Measurements from ENCODE around the gene LPIN1. TPM values are rescaled to one million over a fixed set of nuclear protein-coding genes. Genes with fewer than 3 reads are reported as not detected.

The LPIN1 gene
- total and polyA plus RNA-seq, 2 of the 13 experiments (the other 11 are each of a cell fraction or from before 2014, with no cell fraction given), result 9.7 to 19.4 TPM

- TF ChIP-seq ZNF30 (CRISPR knock-in tag; IDR thresholded peaks at IDR 0.05) (0 out of 2 replicates have a peak, but pooled peaks have one; percentile 7), THAP8 (CRISPR knock-in tag; IDR thresholded peaks at IDR 0.05; ENCODE audit: borderline replicate concordance) (no peak), NCOA1 (CRISPR knock-in tag; IDR thresholded peaks at IDR 0.05) (no peak), EHMT2 (IDR thresholded peaks at IDR 0.05; ENCODE audit: borderline replicate concordance, low read depth, low read length) (no peak), PAWR (CRISPR knock-in tag; IDR thresholded peaks at IDR 0.05; ENCODE audit: borderline replicate concordance) (0 out of 2 replicates have a peak, but pooled peaks have one; percentile 35), ZNF766 (CRISPR knock-in tag; IDR thresholded peaks at IDR 0.05; ENCODE audit: borderline replicate concordance) (no peak), RORA (CRISPR knock-in tag; IDR thresholded peaks at IDR 0.05) (no peak), RFXANK (CRISPR knock-in tag; IDR thresholded peaks at IDR 0.05) (peak; percentile 94; the same call in 1 of the 2 replicates), PHF20 (CRISPR knock-in tag; IDR thresholded peaks at IDR 0.05) (peak; percentile 52; the same call in 1 of the 2 replicates), CREB1 (IDR thresholded peaks at IDR 0.05) (peak; percentile 6; the same call in 1 of the 2 replicates), CREB1 (CRISPR knock-in tag; IDR thresholded peaks at IDR 0.05) (peak; percentile 64; the same call in 1 of the 2 replicates), JUNB (CRISPR knock-in tag; IDR thresholded peaks at IDR 0.05; ENCODE audit: borderline replicate concordance) (peak; percentile 70; the same call in 1 of the 2 replicates), ZFP36L2 (CRISPR knock-in tag; IDR thresholded peaks at IDR 0.05) (no peak), ZNF142 (CRISPR knock-in tag; IDR thresholded peaks at IDR 0.05) (no peak), MATR3 (CRISPR knock-in tag; IDR thresholded peaks at IDR 0.05) (no peak), ZNF274 (CRISPR knock-in tag; IDR thresholded peaks at IDR 0.05) (0 out of 2 replicates have a peak, but pooled peaks have one; percentile 39), ZFP90 (CRISPR knock-in tag; IDR thresholded peaks at IDR 0.05; ENCODE audit: borderline replicate concordance) (peak; percentile 19; the same call in 1 of the 2 replicates), ZNF512B (CRISPR knock-in tag; IDR thresholded peaks at IDR 0.05; ENCODE audit: borderline replicate concordance) (peak; percentile 91; the same call in 1 of the 2 replicates), RFX1 (IDR thresholded peaks at IDR 0.05) (no peak)
- TF ChIP-seq, protein P1, sequence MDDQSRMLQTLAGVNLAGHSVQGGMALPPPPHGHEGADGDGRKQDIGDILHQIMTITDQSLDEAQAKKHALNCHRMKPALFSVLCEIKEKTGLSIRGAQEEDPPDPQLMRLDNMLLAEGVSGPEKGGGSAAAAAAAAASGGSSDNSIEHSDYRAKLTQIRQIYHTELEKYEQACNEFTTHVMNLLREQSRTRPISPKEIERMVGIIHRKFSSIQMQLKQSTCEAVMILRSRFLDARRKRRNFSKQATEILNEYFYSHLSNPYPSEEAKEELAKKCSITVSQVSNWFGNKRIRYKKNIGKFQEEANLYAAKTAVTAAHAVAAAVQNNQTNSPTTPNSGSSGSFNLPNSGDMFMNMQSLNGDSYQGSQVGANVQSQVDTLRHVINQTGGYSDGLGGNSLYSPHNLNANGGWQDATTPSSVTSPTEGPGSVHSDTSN (CRISPR knock-in tag; IDR thresholded peaks at IDR 0.05; ENCODE audit: borderline replicate concordance), result no peak
Observed at GRCh38 chr2:11743846-11744553, 2.4 kb upstream of the LPIN1 start (continued).
